Measurements from ENCODE around the gene GTPBP10. TPM values are rescaled to one million over a fixed set of nuclear protein-coding genes. Genes with fewer than 3 reads are reported as not detected.

The GTPBP10 gene
- total RNA-seq, 1 experiment from 2014 or later = 23.3 TPM

DNA sequence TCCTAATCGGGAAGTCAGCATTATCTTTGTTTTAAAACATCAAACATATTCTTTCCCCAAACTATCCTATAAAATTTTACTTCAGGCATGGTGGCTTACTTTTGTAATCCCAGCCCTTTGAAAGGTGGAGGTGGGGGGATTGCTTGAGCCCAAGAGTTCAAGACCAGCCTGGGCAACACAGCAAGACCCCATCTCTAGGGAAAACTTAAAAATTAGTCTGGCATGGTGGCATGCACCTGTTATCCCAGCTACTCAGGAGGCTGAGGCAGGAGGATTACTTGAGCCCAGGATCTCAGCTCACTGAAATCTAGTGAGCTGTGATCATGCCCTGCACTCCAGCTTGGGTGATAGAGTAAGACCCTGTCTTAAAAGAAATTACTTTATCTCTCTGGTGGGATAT, 61.6 kb downstream of the GTPBP10 start:
- Histone ChIP-seq H2BK15ac (ENCODE audit: low read depth, low read length) (no peak overlapping the region), H2AK5ac (ENCODE audit: insufficient read length, low read length) (no peak overlapping the region), H2AFZ (ENCODE audit: low read length) (no peak overlapping the region), H3T11ph (ENCODE audit: low read length) (no peak overlapping the region), H3K56ac (ENCODE audit: insufficient read length, low read depth, low read length) (no peak overlapping the region), H3K4me1 (ENCODE audit: insufficient read depth, low read length) (no peaks in the 10 kb centered on the region), H3K27me3 (ENCODE audit: insufficient read depth, low read length) (no peaks in the 10 kb centered on the region), H3K79me1 (ENCODE audit: insufficient read depth, low read depth, low read length, poor library complexity, severe bottlenecking) (peaks cover 7% of the 10 kb centered on the region), H3K14ac (ENCODE audit: insufficient read depth, low read length) (no peak overlapping the region), H3K23me2 (ENCODE audit: insufficient read length, low read depth, low read length, poor library complexity, severe bottlenecking) (peaks cover 2% of the 10 kb centered on the region), H3K27ac (ENCODE audit: insufficient read length, low read depth, low read length) (no peak overlapping the region), H3K23ac (ENCODE audit: insufficient read length, low read depth, low read length) (no peak overlapping the region), H3K9me3 (ENCODE audit: control insufficient read depth, low read depth, low read length) (no peaks in the 10 kb centered on the region), H3K4me2 (ENCODE audit: insufficient read depth, insufficient read length, low read length) (no peak overlapping the region), H4K8ac (replicated peaks; ENCODE audit: insufficient read length, low read depth, low read length) (no peak overlapping the region), H2BK12ac (ENCODE audit: insufficient read length, low read depth, low read length) (no peak overlapping the region), H4K20me1 (ENCODE audit: control insufficient read depth, insufficient read depth, insufficient read length) (no peaks in the 10 kb centered on the region), H3K79me2 (ENCODE audit: insufficient read depth, low read length) (no peaks in the 10 kb centered on the region), H3K18ac (ENCODE audit: insufficient read length, low read depth, low read length) (no peak overlapping the region), H4K5ac (ENCODE audit: insufficient read length, low read depth, low read length) (no peak overlapping the region), H3K4ac (ENCODE audit: low read depth, low read length) (no peak overlapping the region), H2BK20ac (ENCODE audit: low read depth, low read length, poor library complexity, severe bottlenecking) (no peak overlapping the region), H3K9ac (ENCODE audit: extremely low read depth, insufficient read length, low read length) (no peak overlapping the region), H4K91ac (ENCODE audit: insufficient read length, low read depth, low read length) (no peak overlapping the region), H2BK5ac (ENCODE audit: insufficient read length, low read length) (no peak overlapping the region), H2BK120ac (ENCODE audit: low read depth, low read length, poor library complexity, severe bottlenecking) (no peak overlapping the region)
- no peak overlapping the region for H3K27ac Mint-ChIP-seq
- WGBS (ENCODE audit: extremely low coverage, insufficient read length, low lambda C conversion rate) = no CpG with 5 or more reads among the region's 1 CpG
- H3K36me3 Mint-ChIP-seq (ENCODE audit: insufficient read depth in 1 of 3, low read depth in 3 of 3) = peaks cover 9 to 55% (median 52%) of the 10 kb centered on the region in 3 experiments; a peak in 6 of 7 replicates
- H3K4me3 Mint-ChIP-seq = no peak overlapping the region
- H3K9me3 Mint-ChIP-seq = no peaks in the 10 kb centered on the region
- no peaks in the 10 kb centered on the region for H3K27me3 Mint-ChIP-seq (ENCODE audit: low read depth)
- TF ChIP-seq, protein P1, sequence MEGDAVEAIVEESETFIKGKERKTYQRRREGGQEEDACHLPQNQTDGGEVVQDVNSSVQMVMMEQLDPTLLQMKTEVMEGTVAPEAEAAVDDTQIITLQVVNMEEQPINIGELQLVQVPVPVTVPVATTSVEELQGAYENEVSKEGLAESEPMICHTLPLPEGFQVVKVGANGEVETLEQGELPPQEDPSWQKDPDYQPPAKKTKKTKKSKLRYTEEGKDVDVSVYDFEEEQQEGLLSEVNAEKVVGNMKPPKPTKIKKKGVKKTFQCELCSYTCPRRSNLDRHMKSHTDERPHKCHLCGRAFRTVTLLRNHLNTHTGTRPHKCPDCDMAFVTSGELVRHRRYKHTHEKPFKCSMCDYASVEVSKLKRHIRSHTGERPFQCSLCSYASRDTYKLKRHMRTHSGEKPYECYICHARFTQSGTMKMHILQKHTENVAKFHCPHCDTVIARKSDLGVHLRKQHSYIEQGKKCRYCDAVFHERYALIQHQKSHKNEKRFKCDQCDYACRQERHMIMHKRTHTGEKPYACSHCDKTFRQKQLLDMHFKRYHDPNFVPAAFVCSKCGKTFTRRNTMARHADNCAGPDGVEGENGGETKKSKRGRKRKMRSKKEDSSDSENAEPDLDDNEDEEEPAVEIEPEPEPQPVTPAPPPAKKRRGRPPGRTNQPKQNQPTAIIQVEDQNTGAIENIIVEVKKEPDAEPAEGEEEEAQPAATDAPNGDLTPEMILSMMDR (conservative IDR thresholded peaks at IDR 0.05) = no peak
- no peak for DNase-seq
- H3K4me1 Mint-ChIP-seq = peaks cover 5% of the 10 kb centered on the region in 2 experiments
